Stimulated activated CD8-positive, alpha-beta memory T cell treated with anti-CD3 and anti-CD28 coated beads, Interleukin-7, amount 100 ng/mL, for 4 hours (primary cell): ENCODE results near the gene RNF180.
"Not testable (repeated sequence)": the region's sequence is repeated elsewhere in the genome, so short reads cannot be mapped to it uniquely, and the experiment has no call there.

ENCODE experiments used
- DNase-seq, 2 donors: peaks; one replicate each; pipeline ENCODE4 v3.0.0-alpha.2; 2020; ENCODE audit warnings: low read depth in 2 of 2

RNF180 gene

DNA sequence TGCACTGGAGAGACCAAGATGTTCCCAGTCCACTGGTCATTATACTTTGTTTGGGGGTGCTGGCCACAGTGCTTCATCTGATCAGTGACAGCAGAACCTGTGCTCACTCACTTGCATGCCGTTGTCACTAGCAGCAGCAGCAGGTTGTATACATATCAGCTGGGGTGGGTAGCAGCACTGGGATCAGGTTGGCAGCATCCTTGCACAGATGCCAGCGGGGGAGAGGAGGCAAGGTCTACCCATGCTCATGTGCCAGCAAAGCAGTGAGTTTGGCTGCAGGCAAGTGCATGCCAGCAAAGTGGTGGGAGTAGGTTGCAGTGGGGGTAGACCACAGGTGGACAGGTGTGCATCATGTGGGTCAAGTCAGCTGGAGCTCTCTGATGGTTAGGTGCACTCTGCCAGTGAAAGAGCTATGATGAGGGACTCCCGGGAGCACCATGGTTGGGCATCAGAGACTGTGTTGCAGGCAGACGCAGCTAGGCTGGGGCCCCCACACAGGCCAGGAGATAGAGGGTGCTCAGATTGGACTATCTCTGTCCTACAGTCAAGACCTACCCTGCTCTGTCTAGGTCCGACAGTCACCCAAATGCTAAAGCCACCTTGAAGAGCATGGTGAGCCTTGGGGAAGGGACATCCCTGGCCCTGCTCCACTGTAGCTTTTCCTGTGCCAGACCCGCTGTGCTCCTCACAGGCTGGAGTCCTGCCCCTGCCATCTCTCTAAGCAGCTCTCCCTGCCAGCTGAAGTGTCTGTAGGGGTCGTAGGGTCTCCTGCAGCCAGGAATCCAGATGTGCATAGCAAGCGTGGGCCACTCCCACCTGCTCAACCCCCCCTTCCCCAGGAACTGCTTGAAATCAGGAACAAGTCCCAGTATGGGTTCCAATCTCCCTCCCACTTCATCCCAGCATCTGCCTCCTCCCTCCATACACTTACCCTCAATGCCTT lies 119.8 kb downstream of the RNF180 start:
- no peak for DNase-seq

DNA sequence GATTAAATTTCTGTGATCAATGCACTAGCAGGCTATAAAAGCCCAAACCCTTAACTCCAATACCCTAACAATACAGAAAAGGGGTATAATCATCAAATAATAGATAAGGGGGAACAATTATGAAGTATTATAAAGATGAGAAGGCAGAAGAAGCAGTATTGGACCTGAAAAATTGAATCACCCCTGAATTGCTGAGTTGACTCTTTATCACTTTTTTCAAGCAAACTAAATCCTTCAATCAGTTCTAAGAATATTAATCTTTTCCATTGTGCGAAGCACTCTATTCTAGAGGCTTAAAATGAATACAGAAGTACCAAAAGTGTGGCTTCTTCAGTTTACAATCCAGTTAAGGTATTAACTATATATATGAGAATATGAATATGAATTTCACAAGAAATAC lies 120.7 kb downstream of the RNF180 start:
- no peak for DNase-seq

DNA sequence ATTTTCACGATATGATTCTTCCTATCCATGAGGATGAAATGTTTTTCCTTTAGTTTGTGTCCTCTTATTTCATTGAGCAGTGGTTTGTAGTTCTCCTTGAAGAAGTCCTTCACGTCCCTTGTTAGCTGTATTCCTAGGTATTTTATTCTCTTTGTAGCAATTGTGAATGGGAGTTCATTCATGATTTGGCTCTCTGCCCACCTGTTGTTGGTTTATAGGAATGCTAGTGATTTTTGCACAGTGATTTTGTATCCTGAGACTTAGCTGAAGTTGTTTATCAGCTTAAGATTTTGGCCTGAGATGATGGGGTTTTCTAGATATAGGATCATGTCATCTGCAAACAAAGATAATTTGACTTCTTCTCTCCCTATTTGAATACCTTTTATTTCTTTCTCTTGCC lies 122.9 kb downstream of the RNF180 start:
- not testable (repeated sequence) for DNase-seq

DNA sequence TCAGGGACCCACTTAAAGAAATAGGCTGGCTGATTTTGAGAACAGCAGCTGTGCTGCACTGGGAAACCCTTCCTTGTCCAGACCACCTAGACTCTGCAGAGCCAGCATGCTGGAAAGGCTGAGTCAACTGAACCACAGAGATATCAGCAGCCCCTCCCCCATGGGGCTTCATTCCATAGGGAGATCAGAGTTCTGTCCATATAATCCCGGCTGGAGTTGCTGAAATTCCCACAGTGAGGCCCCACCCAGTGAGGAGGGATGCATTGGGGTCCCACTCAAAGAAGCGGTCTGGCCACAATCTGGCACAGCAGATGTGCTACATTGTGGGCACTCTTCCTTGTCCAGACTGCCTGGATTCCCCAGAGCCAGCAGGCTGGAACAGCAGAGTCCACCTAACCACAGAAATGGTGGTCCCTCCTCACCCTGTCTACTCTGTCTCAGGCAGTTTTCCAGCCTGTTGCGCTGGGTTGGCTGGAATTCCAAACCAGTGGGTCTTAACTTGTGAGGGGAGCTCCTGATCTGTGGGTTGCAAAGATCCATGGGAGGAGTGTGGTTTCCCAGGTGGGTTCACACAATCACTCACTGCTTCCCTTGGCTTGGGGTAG lies 127.1 kb downstream of the RNF180 start:
- no peak for DNase-seq

DNA sequence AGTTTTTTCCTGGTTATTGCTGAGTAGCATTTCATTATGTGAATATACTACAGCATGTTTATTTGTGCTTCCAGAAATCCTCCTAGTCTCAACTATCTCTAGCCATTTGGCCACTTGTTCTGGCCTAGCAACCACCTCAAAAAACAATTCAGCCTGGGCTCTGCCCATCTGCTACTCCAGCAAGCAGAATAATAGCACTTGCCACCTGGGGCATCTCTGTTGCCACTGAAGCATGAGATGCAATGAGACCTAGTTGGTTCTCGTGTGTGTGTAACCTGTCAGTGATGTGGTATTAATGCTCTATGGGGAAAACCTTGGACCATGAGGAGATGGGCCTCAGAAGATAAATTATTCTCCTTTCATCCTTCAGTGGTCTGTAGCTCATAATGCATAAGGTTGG lies 129.5 kb downstream of the RNF180 start:
- DNase-seq = no peak

DNA sequence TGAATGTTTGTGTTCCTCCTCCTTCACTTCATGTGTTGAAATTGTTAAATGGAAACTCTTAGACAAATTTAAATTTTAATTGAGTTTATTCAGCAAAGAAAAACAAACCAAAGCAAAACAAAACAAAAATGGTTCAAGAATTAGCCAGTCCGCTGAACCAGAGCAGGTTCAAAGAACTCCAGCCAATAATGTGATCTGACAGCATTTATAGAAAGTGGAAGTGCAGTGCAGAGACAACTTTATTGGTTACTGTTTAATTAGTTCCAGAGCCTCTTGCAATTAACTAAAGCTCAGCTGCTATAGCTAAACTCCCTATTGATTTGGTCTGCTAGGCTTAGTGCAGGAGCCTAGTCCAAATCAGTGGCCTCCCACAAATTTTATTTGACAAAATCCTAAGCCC lies 132.9 kb downstream of the RNF180 start:
- DNase-seq = no peak

DNA sequence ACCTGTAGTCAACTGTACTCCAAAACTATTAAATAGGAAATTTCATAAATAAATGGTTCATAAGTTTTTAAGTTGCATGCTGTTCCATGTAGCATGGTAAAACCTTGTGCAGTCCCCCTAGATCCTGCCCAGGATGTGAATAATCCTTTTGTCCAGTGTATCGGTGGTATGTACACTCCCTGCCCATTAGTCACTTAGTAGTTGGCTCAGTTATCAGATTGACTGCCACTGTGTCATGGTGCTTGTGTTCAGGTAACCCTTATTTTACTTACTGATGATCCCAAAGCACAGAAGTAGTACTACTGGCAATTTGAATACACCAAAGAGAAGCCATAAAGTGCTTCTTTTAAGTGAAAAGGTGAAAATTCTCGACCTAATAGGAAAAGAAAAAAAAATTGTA lies 134.2 kb downstream of the RNF180 start:
- no peak for DNase-seq

DNA sequence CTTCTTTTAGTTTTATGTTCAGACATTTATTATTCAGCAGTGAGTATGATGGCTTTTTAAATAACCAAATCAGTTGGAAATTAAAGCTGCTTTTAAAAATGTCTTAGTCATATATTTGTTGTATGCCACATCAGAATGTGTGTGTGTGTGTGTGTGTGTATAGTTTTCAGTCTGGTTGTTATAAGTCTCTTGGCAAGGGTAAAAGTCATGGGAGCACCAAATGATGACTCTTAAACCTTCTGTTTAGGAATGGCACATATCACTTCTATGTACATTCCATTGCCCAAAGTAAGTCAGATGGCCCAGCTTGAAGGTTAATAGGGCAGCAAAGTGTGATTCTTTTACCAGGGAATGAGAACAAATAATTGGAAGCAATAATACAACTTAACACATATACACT lies 135.9 kb downstream of the RNF180 start:
- no peak for DNase-seq

DNA sequence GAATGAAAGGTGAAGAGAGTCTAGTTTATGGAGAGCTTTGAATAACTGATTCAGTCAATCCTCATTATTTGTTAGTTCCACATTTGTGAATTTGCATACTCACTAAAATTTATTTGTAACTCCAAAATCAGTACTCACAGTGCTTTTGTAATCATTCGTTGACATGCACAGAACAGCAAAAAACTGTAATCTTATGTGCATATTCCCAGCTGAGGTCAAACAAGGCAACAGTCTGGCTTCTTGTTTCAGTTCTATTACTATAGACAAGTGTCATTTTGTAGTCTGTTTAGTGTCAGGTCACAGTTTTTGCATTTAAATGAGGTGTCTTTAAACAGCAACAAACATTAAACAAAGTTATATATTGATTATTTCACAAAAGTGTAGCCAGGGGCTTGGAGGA lies 142.5 kb downstream of the RNF180 start:
- DNase-seq = no peak

DNA sequence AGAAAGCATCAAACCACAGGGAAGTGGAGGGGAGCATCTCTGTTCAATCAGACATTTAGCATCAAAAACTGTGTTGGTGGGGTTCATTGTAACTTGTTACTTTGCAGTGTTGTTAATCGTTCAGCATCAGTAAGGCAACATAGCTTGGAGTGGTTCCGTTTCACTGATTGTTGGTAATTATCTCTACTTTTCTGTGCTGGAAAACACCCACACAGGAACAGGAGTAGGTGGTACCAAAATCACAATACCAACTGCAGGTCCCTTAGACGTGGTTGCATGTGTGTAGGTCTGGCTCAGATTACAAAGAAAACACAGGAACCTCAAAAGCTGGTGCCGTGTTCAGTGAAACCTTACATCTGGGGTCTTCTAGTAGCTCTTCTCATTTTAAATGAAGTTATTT lies 146.8 kb downstream of the RNF180 start:
- no peak for DNase-seq

DNA sequence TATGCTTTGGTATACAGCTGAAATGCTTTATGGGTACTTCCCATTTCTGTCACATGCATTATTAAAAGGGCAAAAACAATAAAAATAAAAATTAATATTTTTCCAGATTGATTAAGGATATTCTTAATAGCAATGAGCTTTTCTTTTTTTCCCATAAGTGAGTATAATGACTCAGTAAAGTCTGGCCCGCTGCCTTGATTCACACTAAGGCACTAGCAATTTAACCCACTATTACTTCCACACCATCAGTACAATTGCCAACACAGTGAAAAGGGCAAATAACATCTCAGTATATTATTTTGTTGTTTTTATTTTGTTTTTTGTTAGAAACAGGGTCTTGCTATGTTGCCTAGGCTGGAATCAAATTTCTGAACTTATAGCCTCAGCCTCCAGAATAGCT lies 150.1 kb downstream of the RNF180 start:
- DNase-seq = no peak

DNA sequence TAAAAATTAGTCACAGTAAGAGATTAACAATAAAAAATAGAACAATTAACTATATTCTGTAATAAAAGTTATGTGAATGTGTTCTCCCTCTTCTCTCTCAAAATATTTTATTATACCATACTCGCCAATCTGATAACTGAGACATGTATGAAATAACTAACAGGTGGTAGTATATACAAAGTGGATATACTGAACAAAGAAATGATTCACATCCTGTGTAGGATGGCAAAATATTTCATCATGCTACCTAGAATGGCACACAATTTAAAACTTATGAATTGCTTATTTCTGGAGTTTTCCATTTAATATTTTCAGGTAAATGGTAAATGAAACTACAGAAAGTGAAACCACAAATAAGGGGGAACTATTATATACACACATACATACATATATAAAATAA lies 152.5 kb downstream of the RNF180 start:
- DNase-seq = no peak

DNA sequence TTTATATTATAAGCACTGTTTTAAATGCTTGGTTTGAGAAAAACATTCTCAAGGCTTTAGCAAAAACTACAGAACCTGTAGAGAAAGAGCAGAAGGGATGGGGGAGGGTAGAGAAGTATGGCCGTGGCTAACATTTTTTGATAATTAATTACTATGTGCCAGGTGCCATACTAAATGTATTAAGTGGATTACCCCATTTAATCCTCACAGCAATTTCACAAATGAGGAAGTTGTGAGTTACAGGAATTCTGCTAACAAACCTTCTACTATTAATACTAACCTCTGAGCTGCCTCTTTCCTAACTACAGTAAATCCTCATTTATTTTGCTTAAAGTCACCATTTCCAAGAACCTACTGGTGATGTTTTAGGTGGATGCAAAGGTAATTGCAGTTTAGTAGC lies 157.9 kb downstream of the RNF180 start:
- no peak for DNase-seq

DNA sequence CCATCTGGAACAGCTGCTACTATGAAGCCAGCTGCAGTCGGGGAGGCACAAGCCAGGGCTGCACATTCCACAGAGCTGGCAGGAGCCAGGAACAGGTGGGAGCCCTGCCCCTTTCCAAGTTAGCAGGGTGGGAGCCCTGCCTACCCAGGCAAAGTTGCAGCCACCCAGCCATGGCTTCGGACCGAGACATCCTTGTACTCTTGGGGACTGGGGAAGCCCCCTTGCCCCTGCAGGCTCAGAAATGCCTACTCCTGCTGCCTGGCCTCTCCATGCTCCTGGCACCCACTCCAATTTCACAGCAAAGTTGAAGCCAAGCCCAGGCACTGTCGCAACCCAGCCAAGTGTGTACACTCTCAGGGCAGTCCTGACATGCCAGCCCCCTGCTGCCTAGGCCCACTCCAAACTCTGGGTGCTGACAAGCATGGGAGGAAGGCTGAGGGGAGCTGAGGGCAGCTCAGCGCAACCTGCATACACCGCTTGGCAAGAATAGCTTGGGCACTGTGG lies 165.1 kb downstream of the RNF180 start:
- no peak for DNase-seq

DNA sequence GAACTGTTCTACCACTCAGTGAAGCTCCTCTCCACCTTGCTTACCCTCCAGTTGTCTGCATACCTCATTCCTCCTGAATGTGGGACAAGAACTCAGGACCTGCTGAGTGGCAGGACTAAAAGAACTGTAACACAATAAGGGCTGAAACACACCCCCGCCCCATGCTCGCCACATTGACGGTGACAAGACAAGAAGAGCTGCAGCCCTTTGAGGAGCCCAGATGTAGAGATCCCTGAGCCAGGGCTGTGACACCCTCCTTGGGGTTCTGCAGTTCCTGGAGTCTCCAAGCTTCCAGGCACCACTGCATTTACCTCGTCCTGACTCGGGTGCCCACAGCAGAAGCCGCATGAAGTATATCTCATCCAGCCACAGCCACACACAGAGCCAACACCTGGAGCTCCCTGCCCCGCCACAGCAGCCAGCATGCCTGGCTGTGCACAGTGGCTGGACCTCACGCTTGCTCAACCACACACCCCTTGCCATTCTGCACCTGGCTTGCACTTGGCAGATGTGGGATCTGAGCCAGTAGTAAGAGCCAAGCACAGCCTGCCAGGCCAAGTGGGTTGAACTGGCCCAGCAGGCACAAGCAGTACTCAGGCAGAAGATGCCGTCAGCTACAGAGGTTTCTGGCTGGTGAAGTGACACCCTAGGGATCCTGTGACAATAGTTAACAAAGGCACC lies 166.1 kb downstream of the RNF180 start:
- DNase-seq = no peak

DNA sequence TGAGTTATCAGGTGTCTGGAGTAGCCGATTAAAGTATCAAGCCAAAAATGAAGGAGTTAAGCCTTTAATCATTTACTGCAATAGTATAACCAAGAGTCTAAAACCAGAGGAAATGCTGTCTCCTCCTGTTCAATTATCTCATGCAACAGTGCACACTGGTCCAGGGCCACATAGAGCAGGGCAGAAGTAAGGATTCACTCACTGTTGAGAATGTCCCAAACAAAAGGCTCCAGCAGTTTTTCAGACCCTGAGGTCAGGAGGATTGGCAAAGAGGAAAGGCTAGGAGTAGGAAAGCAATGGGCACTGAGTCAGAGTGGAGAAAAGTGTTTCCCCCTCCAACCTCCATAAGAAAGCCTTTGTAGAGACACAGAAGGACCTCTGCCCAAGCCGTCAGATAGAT lies 168.2 kb downstream of the RNF180 start:
- no peak for DNase-seq

DNA sequence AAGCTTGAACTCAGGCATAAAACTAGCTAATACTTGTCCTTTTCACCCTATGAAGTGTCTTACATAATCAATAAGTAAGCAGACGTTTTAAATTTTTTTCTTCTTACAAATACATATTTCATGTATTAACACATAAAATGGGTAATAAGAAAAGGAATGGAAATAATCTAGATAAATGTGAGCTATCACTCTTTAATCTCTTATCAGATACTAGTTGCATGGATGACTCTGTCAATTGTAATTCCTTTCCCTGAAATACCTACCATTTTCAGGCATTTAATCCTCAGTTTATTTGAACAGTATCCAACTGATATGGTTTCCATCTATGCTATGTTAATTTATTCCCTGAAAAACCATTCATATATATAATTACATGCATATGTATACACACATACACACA lies 174.1 kb downstream of the RNF180 start:
- no peak for DNase-seq

DNA sequence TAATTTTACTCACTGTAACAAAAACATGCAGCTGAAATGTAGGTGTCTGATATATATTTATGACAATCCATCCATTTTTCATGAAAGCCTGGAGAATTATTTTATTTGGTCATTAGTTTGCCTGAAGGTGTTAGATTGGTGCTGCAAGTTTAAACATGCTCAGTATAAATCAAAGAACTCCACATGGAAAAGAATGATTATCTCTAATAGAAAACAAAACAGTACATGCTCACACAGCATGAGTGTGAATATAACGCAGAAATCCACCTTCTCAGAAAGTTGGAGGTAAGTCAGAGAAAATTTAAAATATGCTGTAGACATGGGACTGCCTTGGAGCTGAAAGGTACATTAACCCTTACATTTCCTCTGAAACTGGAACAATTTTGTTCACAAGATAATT lies 174.7 kb downstream of the RNF180 start:
- DNase-seq = no peak

DNA sequence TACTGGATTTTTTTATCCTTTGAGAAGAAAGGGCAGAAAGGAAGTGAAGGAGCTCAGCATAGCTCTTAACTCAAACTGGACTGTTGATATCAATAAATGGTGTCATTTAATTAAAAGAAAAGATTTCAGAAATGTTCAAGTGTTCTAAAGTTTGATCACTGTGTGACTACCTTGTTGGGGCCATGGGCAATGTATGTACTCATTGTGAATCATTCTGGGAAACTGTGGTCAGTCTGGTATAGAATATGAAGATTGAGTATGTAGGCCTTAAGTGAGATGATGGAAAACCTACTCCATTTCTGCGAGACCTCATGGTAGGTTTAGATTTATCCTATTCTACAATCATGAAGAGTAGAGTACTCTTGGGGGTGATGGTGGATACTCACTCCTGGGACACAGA lies 175.7 kb downstream of the RNF180 start:
- no peak for DNase-seq

DNA sequence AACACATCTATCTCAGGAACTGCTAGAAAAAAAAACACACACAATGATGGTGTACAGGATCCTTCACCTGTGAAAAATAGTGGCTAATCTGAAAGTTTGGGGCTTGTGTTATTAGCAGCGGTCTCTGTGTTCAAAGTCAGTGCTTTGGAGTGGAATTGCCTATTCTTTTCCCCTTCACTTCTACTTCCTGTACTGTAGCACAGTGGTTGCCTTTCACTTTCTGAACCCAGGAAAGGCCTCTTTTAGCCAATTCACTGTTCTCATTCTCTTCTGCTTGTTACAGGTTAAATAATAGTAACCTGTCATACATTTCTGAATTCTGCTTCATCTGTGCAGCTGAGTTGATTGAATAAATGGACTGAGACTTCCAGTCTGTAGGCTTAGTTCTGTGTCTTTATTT lies 178.9 kb downstream of the RNF180 start:
- no peak for DNase-seq

DNA sequence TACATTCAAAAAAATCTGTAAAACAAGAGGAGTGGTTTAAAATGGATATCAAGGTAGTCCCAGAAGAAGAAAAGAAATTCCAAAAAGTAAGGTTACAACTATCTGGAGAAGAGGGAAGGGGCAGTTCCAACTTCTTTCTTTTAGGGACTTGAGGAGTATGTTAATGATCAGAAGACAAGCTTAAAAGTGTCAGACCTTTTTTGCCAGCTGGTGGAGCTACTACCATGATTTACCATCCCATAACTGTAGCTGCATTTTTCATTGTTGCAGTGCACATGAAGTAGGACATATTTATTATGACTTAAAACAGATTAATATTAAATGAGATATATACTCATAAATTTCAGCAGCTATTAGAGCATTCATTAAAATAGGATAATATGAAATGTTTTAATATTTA lies 181.7 kb downstream of the RNF180 start:
- DNase-seq = no peak

DNA sequence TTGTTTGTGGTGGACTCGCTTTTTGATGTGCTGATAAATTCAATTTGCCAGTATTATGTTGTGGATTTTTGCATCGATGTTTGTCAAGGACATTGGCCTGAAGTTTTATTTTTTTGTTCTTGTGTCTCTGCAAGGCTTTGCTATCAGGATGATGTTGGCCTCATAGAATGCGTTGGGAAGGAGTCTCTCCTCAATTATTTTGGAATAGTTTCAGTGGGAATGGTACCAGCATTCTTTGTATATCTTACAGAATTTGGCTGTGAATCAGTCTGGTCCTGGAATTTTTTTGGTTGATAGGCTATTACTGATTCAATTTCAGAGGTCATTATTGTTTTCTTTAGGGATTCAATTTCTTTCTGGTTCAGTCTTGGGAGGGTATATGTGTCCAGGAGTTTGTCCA lies 198.8 kb downstream of the RNF180 start:
- DNase-seq = no peak

DNA sequence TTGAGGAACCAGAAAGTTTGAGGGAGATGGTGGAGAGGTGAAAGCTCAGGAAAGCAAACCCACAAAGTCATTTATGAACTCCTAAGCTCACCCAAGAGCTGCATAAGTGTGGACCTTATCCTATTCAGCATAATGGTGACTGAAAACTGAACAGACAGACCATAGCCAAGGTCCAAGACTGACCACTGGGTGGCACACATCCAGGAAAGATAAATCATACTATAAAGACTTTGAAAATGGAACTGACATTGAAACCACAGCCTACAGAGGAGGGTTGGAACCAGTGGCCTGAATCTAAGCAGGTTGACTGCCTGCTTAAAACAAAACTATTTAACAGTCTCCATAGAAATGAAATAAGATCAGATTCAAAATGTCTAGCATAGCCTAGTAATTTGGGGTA lies 219.1 kb downstream of the RNF180 start:
- no peak for DNase-seq
